NB4 (cell line): Measurements from ENCODE around the gene BTBD19.
A peak's percentile ranks its signal among the peaks of the same experiment; 100 is the strongest.

Source experiments
- DNase-seq: peaks from one replicate; pipeline ENCODE4 v3.0.0; 2010; ENCODE audit warnings: low read depth
- H3K4me3 ChIP-seq: one replicate; pipeline ENCODE4 v1.5.1; 2011; ENCODE audit warnings: mild to moderate bottlenecking, low read depth, low read length, moderate library complexity
- MAX ChIP-seq: IDR thresholded peaks from 2 replicates; pipeline ENCODE4 v1.6.1; 2011; ENCODE audit warnings: low read depth, low read length
- MYC ChIP-seq: IDR thresholded peaks from 2 replicates; pipeline ENCODE4 v1.6.1; 2011; ENCODE audit warnings: low read depth, low read length
- POLR2A ChIP-seq: IDR thresholded peaks from 2 replicates; pipeline ENCODE4 v1.6.1; 2011; ENCODE audit warnings: mild to moderate bottlenecking; ENCODE audit not compliant: insufficient read length; ENCODE audit errors: extremely low read depth
- TF ChIP-seq, protein P1 (sequence below): IDR thresholded peaks from one replicate; pipeline ENCODE4 v1.5.1; 2012; ENCODE audit warnings: low read depth, low read length

Gene BTBD19

GRCh38 chr1:44805311-44806024 lies 2.9 kb upstream of the BTBD19 start:
- H3K4me3 ChIP-seq = no peak overlapping the region
- TF ChIP-seq, protein P1, sequence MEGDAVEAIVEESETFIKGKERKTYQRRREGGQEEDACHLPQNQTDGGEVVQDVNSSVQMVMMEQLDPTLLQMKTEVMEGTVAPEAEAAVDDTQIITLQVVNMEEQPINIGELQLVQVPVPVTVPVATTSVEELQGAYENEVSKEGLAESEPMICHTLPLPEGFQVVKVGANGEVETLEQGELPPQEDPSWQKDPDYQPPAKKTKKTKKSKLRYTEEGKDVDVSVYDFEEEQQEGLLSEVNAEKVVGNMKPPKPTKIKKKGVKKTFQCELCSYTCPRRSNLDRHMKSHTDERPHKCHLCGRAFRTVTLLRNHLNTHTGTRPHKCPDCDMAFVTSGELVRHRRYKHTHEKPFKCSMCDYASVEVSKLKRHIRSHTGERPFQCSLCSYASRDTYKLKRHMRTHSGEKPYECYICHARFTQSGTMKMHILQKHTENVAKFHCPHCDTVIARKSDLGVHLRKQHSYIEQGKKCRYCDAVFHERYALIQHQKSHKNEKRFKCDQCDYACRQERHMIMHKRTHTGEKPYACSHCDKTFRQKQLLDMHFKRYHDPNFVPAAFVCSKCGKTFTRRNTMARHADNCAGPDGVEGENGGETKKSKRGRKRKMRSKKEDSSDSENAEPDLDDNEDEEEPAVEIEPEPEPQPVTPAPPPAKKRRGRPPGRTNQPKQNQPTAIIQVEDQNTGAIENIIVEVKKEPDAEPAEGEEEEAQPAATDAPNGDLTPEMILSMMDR = no peak
- no peak for TF ChIP-seq POLR2A
- DNase-seq = no peak

- TF ChIP-seq MAX (no peak), POLR2A (no peak), MYC (no peak)
- TF ChIP-seq, protein P1 = no peak
- no peak for DNase-seq
- H3K4me3 ChIP-seq = no peak overlapping the region
Measured at GRCh38 chr1:44806025-44806703, 2.2 kb upstream of the BTBD19 start.

GRCh38 chr1:44806704-44807363 lies 1.5 kb upstream of the BTBD19 start, which contains the start of gene DYNLT4:
TSS of gene DYNLT4 (minus strand) at chr1:44807351. CDS start at chr1:44806668, 683 bp downstream.
- H3K4me3 ChIP-seq = peak within 1 kb of the TSS; percentile 33
- DNase-seq = no peak
- TF ChIP-seq, protein P1 = no peak
- no peak for TF ChIP-seq MYC
- no peak for TF ChIP-seq POLR2A
- TF ChIP-seq MAX = no peak

DNA sequence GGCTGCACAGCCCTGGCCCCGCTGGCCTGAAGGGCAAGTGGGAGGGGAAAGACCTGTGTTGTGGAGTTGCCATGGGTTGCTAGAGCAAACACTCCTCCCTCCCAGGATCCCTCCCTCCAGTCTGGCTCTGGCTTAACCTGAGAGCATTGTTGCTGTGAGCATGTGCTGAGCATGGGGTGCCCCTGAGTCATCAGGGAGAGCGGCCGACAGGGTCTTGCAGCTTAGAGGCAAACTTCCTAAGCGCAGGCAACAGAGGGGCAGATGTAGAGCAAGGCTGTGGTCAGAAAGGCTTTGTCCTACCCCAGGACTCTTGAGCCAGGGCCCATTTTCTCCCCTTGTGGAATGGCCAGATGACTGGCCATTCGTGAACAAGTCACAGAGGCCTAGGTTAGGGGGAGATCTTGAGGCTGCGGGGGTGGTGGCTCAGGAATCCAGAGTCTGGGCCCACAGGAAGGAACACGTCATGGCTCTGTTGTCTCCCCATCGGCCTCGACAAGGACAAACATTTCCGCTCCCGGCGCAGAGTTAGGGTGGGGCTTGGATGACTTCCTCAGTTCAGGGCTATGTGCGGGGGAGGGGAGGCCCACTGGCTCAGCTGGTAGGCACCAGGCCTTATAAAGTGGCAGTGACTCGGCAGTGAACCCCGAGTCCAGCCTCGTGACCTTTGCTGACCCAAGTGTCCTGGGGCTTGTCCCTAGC lies 810 bp upstream of the BTBD19 start:
- peak; percentile 94 for TF ChIP-seq MAX
- TF ChIP-seq POLR2A = peak; percentile 36
- peak; percentile 78 for TF ChIP-seq MYC
- TF ChIP-seq, protein P1 = no peak
- DNase-seq = peak; percentile 97
- peak overlapping the region; percentile 33 for H3K4me3 ChIP-seq

DNA sequence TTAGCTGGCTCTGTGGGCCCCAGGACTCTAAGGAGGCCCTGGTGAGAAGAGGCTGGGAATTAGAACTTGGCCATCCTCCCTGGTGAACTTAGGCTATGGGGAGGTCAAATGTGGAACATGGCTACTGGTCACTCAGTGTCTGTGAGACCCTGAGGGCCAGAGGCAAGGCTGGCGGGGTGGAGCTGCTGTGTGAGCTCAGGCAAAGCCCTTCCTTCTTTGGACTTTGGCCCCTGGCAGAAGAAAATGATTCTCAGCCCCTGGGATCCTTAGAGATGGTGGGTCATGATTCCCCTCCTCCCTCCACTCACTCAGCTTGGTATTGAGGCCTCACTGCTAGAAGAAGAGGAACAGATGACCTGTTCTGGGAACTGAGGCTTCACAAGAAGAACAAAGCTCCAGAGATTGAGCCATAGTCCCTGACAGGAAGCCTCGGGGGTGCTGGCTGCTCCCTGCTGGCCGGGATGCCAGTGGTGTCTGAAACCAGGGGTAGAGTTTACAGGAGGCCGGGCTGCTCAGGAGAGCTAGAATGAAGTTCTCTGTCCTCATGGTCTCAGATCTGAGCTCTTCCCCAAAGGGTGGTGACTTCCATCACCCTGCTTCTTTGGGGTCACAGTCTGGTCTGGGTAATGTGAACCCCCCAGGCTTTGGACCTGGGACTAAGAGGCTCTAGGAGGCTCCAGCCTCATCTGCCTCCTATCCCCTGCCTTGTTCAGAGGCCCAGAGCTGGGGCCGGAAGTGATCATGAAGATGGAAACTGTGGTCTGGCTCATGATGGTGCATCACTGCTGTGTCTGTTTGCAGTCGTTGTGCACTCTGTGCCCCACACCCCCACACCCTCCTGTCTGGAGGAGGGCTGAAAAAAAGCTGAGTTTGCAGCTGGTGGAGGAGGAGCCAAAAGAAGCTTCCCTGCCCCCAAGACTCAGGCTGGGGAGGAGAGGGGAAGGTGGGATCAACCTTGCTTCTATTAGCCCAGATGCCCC lies 905 bp downstream of the BTBD19 start:
- TF ChIP-seq MAX = no peak
- no peak for TF ChIP-seq MYC
- no peak for TF ChIP-seq POLR2A
- TF ChIP-seq, protein P1 = no peak
- peak; percentile 82 for DNase-seq
- no peak overlapping the region for H3K4me3 ChIP-seq
